A673 (cell line): ENCODE measurements around the gene SLC39A9. TPM values are rescaled to one million over a fixed set of nuclear protein-coding genes. Genes with fewer than 3 reads are reported as not detected.

Source experiments
- Bru-seq: library from RNA; stranded (reverse); fragments of 400-500 nt; gene quantifications from one replicate; lab custom pipeline; 2021; lab: Mats Ljungman, UMichigan
- BruChase-seq, 2 experiments: library from RNA; stranded (reverse); fragments of 400-500 nt; gene quantifications; one replicate each; lab custom pipeline; 2021; lab: Mats Ljungman, UMichigan
- BruUV-seq: library from RNA; stranded (reverse); fragments of 400-500 nt; replicated peaks from 2 replicates; lab custom pipeline; 2021; lab: Mats Ljungman, UMichigan
- CTCF ChIA-PET: fragments of 300-600 bp; sonication (Branson Sonifier 250); formaldehyde crosslinking; loops from one replicate; lab custom pipeline; 2022; ENCODE audit warnings: antibody characterized with exemption; lab: Charles Lee
- POLR2A ChIA-PET: fragments of 300-600 bp; sonication (Branson Sonifier 250); formaldehyde crosslinking; loops from one replicate; lab custom pipeline; 2022; ENCODE audit warnings: antibody characterized with exemption; ENCODE audit not compliant: low non-redundant PET; lab: Charles Lee
- DNase-seq: peaks from one replicate; pipeline ENCODE4 v3.0.0-alpha.2; 2015; ENCODE audit warnings: low spot score
- H3K27ac ChIP-seq: fragments of 200-600 bp; sonication (generic); 2 replicates; pipeline ENCODE4 v1.5.1; 2016; ENCODE audit warnings: mixed run types, low read depth, mild to moderate bottlenecking, mixed read lengths, antibody characterized with exemption, low read length; ENCODE audit not compliant: poor library complexity, severe bottlenecking
- H3K27me3 ChIP-seq: fragments of 200-600 bp; sonication (generic); replicated peaks from 2 replicates; pipeline ENCODE4 v1.6.1; 2017; ENCODE audit warnings: mixed run types, low read depth, mild to moderate bottlenecking, mixed read lengths, antibody characterized with exemption, low read length; ENCODE audit not compliant: insufficient read depth, poor library complexity
- H3K36me3 ChIP-seq: fragments of 200-600 bp; sonication (generic); 2 replicates; pipeline ENCODE4 v1.6.1; 2016; ENCODE audit warnings: mixed run types, mild to moderate bottlenecking, mixed read lengths, antibody characterized with exemption, low read length; ENCODE audit not compliant: insufficient read depth, poor library complexity, severe bottlenecking
- H3K4me1 ChIP-seq: fragments of 200-600 bp; sonication (generic); 2 replicates; pipeline ENCODE4 v1.6.1; 2017; ENCODE audit warnings: mixed run types, mild to moderate bottlenecking, mixed read lengths, antibody characterized with exemption, low read length; ENCODE audit not compliant: insufficient read depth, poor library complexity, severe bottlenecking
- H3K4me3 ChIP-seq: fragments of 200-600 bp; sonication (generic); 2 replicates; pipeline ENCODE4 v1.5.1; 2016; ENCODE audit warnings: low read depth, mixed run types, mild to moderate bottlenecking, mixed read lengths, low read length; ENCODE audit not compliant: poor library complexity, severe bottlenecking
- H3K9me3 ChIP-seq: fragments of 200-600 bp; sonication (generic); 2 replicates; pipeline ENCODE4 v1.6.1; 2016; ENCODE audit warnings: mixed run types, low read depth, mild to moderate bottlenecking, mixed read lengths, antibody characterized with exemption, low read length; ENCODE audit not compliant: poor library complexity, severe bottlenecking
- EZH2 ChIP-seq: fragments of 200-600 bp; sonication (generic); IDR thresholded peaks from 2 replicates; pipeline ENCODE4 v1.6.1; 2017; ENCODE audit warnings: borderline replicate concordance, low read depth, mild to moderate bottlenecking, mixed read lengths, antibody characterized with exemption, low read length; ENCODE audit not compliant: poor library complexity, severe bottlenecking
- intact Hi-C: fragments of 100-400 bp; cut with micrococcal nuclease; formaldehyde crosslinking; loops from one replicate; pipeline ENCODE4 v1.10.0; 2022; ENCODE audit not compliant: unreplicated experiment
- long read RNA-seq: library from polyadenylated mRNA; stranded (forward); transcript quantifications from one replicate; pipeline ENCODE4 v2.0.0, GENCODE V29; 2022
- total RNA-seq: library from RNA; stranded (reverse); gene quantifications from 2 replicates; pipeline ENCODE4 v1.2.3, GENCODE V29; 2021
- TF ChIP-seq, protein P1 (sequence below): fragments of 300-800, 200-600 bp; sonication (generic); conservative IDR thresholded peaks from 2 replicates; pipeline ENCODE4 v1.5.1; 2017; ENCODE audit warnings: low read depth, mild to moderate bottlenecking, antibody characterized with exemption, low read length, moderate library complexity, mixed read lengths

Gene SLC39A9, protein sequence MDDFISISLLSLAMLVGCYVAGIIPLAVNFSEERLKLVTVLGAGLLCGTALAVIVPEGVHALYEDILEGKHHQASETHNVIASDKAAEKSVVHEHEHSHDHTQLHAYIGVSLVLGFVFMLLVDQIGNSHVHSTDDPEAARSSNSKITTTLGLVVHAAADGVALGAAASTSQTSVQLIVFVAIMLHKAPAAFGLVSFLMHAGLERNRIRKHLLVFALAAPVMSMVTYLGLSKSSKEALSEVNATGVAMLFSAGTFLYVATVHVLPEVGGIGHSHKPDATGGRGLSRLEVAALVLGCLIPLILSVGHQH
- 59.2 and 60.8 TPM in 2 replicates for total RNA-seq
- percentile 83 among the genes with signal in this experiment for Bru-seq, nascent RNA
- BruChase-seq, experiment 1, labeled RNA remaining after a 2-hour chase: percentile 83 among the genes with signal in this experiment
- percentile 91 among the genes with signal in this experiment for BruChase-seq, experiment 2, labeled RNA remaining after a 6-hour chase
- long read RNA-seq, full-length matches to known transcripts: 32 of 52 reads
- long read RNA-seq, partial matches to known transcripts: 3 of 52 reads
- long read RNA-seq, other reads (novel, unspliced or antisense): 17 of 52 reads

DNA sequence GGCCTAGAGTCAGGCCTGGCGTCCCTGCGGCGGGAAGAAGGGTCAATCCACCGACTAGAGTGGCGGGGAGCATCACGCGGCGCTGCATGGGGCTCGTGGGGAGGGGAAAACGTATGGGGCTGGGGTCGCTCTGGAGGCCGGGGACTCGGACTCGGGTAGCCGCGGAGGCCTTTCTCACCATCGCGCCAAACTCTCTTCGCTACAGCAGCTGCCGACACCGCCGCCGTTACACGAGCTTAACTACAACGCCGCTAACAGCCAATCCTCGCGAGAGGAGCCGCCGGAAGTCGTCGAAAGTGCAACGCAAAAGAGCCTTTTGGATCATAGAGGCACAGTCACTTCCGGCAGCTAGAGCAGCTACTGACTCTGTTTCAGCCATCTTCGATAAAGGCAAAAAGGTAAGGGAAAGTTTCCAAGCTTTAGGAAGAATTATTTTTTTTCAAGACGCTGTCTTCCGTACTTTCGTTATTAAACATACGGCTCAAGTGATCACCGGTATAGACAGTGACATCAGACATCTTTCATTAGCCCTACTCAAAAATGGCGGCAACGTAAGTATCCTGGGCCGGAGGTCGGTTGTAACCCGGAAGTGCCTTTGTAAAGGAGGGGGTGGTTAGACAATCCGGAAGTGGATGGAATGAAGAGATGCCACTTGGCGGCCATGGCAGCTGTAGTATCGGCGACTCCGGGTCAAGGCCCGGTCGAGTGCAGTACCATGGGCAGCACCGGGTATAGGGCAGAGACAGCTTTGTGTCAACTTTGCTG lies at the start of gene SLC39A9, which contains the start of gene ERH:
Gene SLC39A9, plus strand, starts transcription at position 640 of the 765 bp plus-strand sequence. CDS start 678 bp downstream, outside the sequence.
Gene ERH, minus strand, starts transcription at position 247 of the 765 bp plus-strand sequence. Its CDS starts 66 bp downstream, at position 181.
- H3K9me3 ChIP-seq: no peaks in the 10 kb centered on the region
- peak; percentile 97 for DNase-seq
- peak within 1 kb of the TSS; percentile 80 for H3K4me3 ChIP-seq
- no TSS peak for BruUV-seq
- H3K4me1 ChIP-seq: peaks cover 31% of the 10 kb centered on the region
- H3K27ac ChIP-seq: peak within 1 kb of the TSS; percentile 96
- peaks cover 34% of the 10 kb centered on the region for H3K36me3 ChIP-seq
- intact Hi-C loops: no loop called here
- ChIA-PET CTCF (interaction anchor here (1.1 kb wide), 1 partner anchor 62 kb away, joined by 4 read pairs; no protein-coding TSS in a partner anchor), POLR2A (interaction anchor here (0.6 kb wide), 1 partner anchor 133 kb away, joined by 3 read pairs; no protein-coding TSS in a partner anchor)
- no peaks in the 10 kb centered on the region for H3K27me3 ChIP-seq
- TF ChIP-seq EZH2: no peak
- TF ChIP-seq, protein P1, sequence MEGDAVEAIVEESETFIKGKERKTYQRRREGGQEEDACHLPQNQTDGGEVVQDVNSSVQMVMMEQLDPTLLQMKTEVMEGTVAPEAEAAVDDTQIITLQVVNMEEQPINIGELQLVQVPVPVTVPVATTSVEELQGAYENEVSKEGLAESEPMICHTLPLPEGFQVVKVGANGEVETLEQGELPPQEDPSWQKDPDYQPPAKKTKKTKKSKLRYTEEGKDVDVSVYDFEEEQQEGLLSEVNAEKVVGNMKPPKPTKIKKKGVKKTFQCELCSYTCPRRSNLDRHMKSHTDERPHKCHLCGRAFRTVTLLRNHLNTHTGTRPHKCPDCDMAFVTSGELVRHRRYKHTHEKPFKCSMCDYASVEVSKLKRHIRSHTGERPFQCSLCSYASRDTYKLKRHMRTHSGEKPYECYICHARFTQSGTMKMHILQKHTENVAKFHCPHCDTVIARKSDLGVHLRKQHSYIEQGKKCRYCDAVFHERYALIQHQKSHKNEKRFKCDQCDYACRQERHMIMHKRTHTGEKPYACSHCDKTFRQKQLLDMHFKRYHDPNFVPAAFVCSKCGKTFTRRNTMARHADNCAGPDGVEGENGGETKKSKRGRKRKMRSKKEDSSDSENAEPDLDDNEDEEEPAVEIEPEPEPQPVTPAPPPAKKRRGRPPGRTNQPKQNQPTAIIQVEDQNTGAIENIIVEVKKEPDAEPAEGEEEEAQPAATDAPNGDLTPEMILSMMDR: no peak

DNA sequence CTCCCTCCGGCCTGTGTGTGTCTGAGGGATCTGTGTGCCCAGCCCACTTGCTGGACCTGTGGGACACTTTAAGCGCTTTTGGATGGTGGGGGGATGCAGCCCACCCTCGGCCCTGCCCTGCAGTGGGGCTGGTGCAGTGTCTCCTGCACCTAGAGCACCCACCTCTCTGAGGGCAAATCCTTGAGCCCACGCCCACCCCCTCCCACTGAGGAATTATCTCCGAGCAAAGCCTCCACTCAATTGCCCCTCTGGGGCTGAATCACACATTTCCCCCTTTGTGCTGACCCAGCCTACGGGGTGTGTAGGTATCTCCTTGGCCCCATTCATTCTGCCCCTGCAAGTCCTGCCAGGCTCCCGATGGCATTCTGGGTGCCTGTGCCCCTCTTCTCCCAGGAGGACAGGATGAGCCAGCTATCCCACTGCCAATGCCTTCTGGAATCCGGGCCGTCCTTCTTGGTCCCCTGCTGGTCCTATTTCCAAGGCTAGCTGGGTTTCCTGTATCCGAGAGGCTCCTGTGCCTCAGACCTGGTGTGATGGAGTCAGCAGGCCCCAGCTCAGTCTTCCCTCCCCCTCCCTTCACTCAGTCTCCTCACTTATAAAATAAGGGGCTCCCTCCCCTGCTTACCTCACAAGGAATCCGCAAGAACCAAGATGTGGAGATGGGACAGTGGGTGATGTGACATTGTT lies 49.3 kb upstream of the SLC39A9 start:
- no peak for TF ChIP-seq EZH2
- TF ChIP-seq, protein P1: no peak
- H3K4me1 ChIP-seq: no peaks in the 10 kb centered on the region
- H3K4me3 ChIP-seq: no peak overlapping the region
- BruUV-seq: no TSS peak
- intact Hi-C loops: loop anchor here (5.0 kb wide), 1 partner anchor 222 kb away; no protein-coding TSS in a partner anchor
- H3K27ac ChIP-seq: no peak overlapping the region
- ChIA-PET CTCF (no interaction called here), POLR2A (no interaction called here)
- H3K27me3 ChIP-seq: no peaks in the 10 kb centered on the region
- no peaks in the 10 kb centered on the region for H3K36me3 ChIP-seq
- DNase-seq: no peak
- H3K9me3 ChIP-seq: no peaks in the 10 kb centered on the region
